Loucy (cell line): ENCODE data around the gene OR13C4.

Source experiments
- H2AFZ ChIP-seq: fragments of 200-600 bp; sonication (generic); 2 replicates; pipeline ENCODE4 v1.6.0; 2016; ENCODE audit warnings: antibody characterized with exemption, mild to moderate bottlenecking, low read length, moderate library complexity
- H3F3A ChIP-seq: fragments of 200-600 bp; 2 replicates; pipeline ENCODE4 v1.6.0; 2016; ENCODE audit warnings: antibody characterized with exemption, low read depth, mild to moderate bottlenecking
- H3K27me3 ChIP-seq: fragments of 200-600 bp; sonication (generic); 2 replicates; pipeline ENCODE4 v1.6.1; 2014; ENCODE audit warnings: low read length, mild to moderate bottlenecking; ENCODE audit not compliant: insufficient read depth, poor library complexity, severe bottlenecking
- H3K36me3 ChIP-seq: fragments of 200-600 bp; sonication (generic); 2 replicates; pipeline ENCODE4 v1.6.1; 2016; ENCODE audit warnings: low read length; ENCODE audit not compliant: insufficient read depth
- H3K4me1 ChIP-seq: fragments of 200-600 bp; sonication (generic); 2 replicates; pipeline ENCODE4 v1.5.1; 2014; ENCODE audit warnings: low read length, mild to moderate bottlenecking; ENCODE audit not compliant: insufficient read depth, poor library complexity, severe bottlenecking
- H3K4me2 ChIP-seq: fragments of 200-600 bp; sonication (generic); 2 replicates; pipeline ENCODE4 v1.6.0; 2014; ENCODE audit warnings: antibody characterized with exemption, low read length, low read depth, mild to moderate bottlenecking; ENCODE audit not compliant: poor library complexity, severe bottlenecking
- H3K4me3 ChIP-seq: fragments of 200-600 bp; sonication (generic); 2 replicates; pipeline ENCODE4 v1.5.1; 2014; ENCODE audit warnings: low read length, mild to moderate bottlenecking, mixed read lengths; ENCODE audit not compliant: poor library complexity, severe bottlenecking
- H3K79me2 ChIP-seq: fragments of 200-600 bp; sonication (generic); 2 replicates; pipeline ENCODE4 v1.6.1; 2014; ENCODE audit warnings: low read length; ENCODE audit not compliant: insufficient read depth
- H3K9ac ChIP-seq: fragments of 200-600 bp; sonication (generic); 2 replicates; pipeline ENCODE4 v1.6.0; 2014; ENCODE audit warnings: mild to moderate bottlenecking, low read depth, low read length, moderate library complexity; ENCODE audit not compliant: poor library complexity, severe bottlenecking
- H3K9me2 ChIP-seq: fragments of 200-600 bp; sonication (generic); replicated peaks from 2 replicates; pipeline ENCODE4 v1.6.1; 2016; ENCODE audit warnings: low read depth, low read length, mixed read lengths
- H3K9me3 ChIP-seq: fragments of 200-600 bp; sonication (generic); 2 replicates; pipeline ENCODE4 v1.6.1; 2014; ENCODE audit warnings: mild to moderate bottlenecking, antibody characterized with exemption, low read length, low read depth; ENCODE audit not compliant: insufficient read depth
- H4K20me1 ChIP-seq: fragments of 200-600 bp; sonication (generic); 2 replicates; pipeline ENCODE4 v1.6.0; 2014; ENCODE audit warnings: antibody characterized with exemption, low read length, mild to moderate bottlenecking; ENCODE audit not compliant: insufficient read depth, poor library complexity, severe bottlenecking
- CTCF ChIP-seq: fragments of 200-600 bp; sonication (generic); conservative IDR thresholded peaks from 2 replicates; pipeline ENCODE4 v1.5.1; 2014; ENCODE audit warnings: mild to moderate bottlenecking, antibody characterized with exemption, low read length
- EZH2phosphoT487 ChIP-seq: fragments of 200-600 bp; IDR thresholded peaks from 2 replicates; pipeline ENCODE4 v1.6.1; 2018; ENCODE audit warnings: antibody characterized with exemption, mild to moderate bottlenecking, moderate library complexity, borderline replicate concordance

The OR13C4 gene

GRCh38 chr9:104555521-104555920 lies 28.5 kb upstream of the OR13C4 start:
- Histone ChIP-seq H3K9me2 (no peaks in the 10 kb centered on the region), H4K20me1 (no peaks in the 10 kb centered on the region), H3K79me2 (no peaks in the 10 kb centered on the region), H3K27me3 (no peaks in the 10 kb centered on the region), H2AFZ (no peak overlapping the region), H3K36me3 (no peaks in the 10 kb centered on the region), H3K4me1 (no peaks in the 10 kb centered on the region), H3K4me3 (no peak overlapping the region), H3K4me2 (no peak overlapping the region), H3F3A (no peaks in the 10 kb centered on the region), H3K9ac (no peak overlapping the region), H3K9me3 (no peaks in the 10 kb centered on the region)
- TF ChIP-seq CTCF = no peak
- TF ChIP-seq EZH2phosphoT487 = no peak

- H3K79me2 ChIP-seq = no peaks in the 10 kb centered on the region
- no peak overlapping the region for H3K9ac ChIP-seq
- TF ChIP-seq CTCF = no peak
- no peak for TF ChIP-seq EZH2phosphoT487
- no peak overlapping the region for H3K4me2 ChIP-seq
- no peaks in the 10 kb centered on the region for H4K20me1 ChIP-seq
- H3K27me3 ChIP-seq = no peaks in the 10 kb centered on the region
- H3F3A ChIP-seq = no peaks in the 10 kb centered on the region
- no peaks in the 10 kb centered on the region for H3K9me3 ChIP-seq
- H3K9me2 ChIP-seq = no peaks in the 10 kb centered on the region
- H3K36me3 ChIP-seq = no peaks in the 10 kb centered on the region
- H3K4me1 ChIP-seq = no peaks in the 10 kb centered on the region
- no peak overlapping the region for H3K4me3 ChIP-seq
- H2AFZ ChIP-seq = no peak overlapping the region
Observed at GRCh38 chr9:104553261-104553660, 26.3 kb upstream of the OR13C4 start.

GRCh38 chr9:104544644-104545043 lies 17.6 kb upstream of the OR13C4 start:
- H3K79me2 ChIP-seq = no peaks in the 10 kb centered on the region
- H3K9me2 ChIP-seq = no peaks in the 10 kb centered on the region
- H3K4me1 ChIP-seq = no peaks in the 10 kb centered on the region
- H3K27me3 ChIP-seq = no peaks in the 10 kb centered on the region
- TF ChIP-seq CTCF (no peak), EZH2phosphoT487 (no peak)
- no peak overlapping the region for H3K9ac ChIP-seq
- no peak overlapping the region for H2AFZ ChIP-seq
- H4K20me1 ChIP-seq = no peaks in the 10 kb centered on the region
- no peak overlapping the region for H3K4me2 ChIP-seq
- no peaks in the 10 kb centered on the region for H3F3A ChIP-seq
- no peaks in the 10 kb centered on the region for H3K36me3 ChIP-seq
- H3K4me3 ChIP-seq = no peak overlapping the region
- H3K9me3 ChIP-seq = no peaks in the 10 kb centered on the region
